GM23338 (cell line): ENCODE data around the gene TMEM237. TPM values are rescaled to one million over a fixed set of nuclear protein-coding genes. Genes with fewer than 3 reads are reported as not detected.

Experiments
- ATAC-seq: fragments of 200-7000 bp; cut with Tn5 transposase; 3 replicates; pipeline ENCODE4 v1.9.1; 2020
- DNase-seq: peaks from one replicate; pipeline ENCODE4 v3.0.0-alpha.2; 2015; ENCODE audit warnings: low spot score
- H2AFZ ChIP-seq: fragments of 200-600 bp; sonication (generic); 2 replicates; pipeline ENCODE4 v1.8.0; 2016; ENCODE audit warnings: antibody characterized with exemption, mild to moderate bottlenecking, moderate library complexity
- H3F3A ChIP-seq: fragments of 200-600 bp; sonication (generic); replicated peaks from 2 replicates; pipeline ENCODE4 v1.8.0; 2017; ENCODE audit warnings: antibody characterized with exemption, mixed run types, low read depth
- H3K27ac ChIP-seq: fragments of 200-600 bp; sonication (generic); 2 replicates; pipeline ENCODE4 v1.6.1; 2016; ENCODE audit warnings: low read depth
- H3K27me3 ChIP-seq: fragments of 200-600 bp; sonication (generic); 2 replicates; pipeline ENCODE4 v1.8.0; 2016; ENCODE audit warnings: mild to moderate bottlenecking, mixed run types, moderate library complexity; ENCODE audit not compliant: insufficient read depth
- H3K36me3 ChIP-seq: fragments of 200-600 bp; sonication (generic); 2 replicates; pipeline ENCODE4 v1.8.0; 2016; ENCODE audit warnings: mild to moderate bottlenecking; ENCODE audit not compliant: insufficient read depth
- H3K4me1 ChIP-seq: fragments of 200-600 bp; sonication (generic); 2 replicates; pipeline ENCODE4 v1.8.0; 2016; ENCODE audit warnings: mild to moderate bottlenecking, moderate library complexity; ENCODE audit not compliant: insufficient read depth
- H3K4me2 ChIP-seq: fragments of 200-600 bp; sonication (generic); 2 replicates; pipeline ENCODE4 v1.7.1; 2017; ENCODE audit warnings: mixed run types
- H3K4me3 ChIP-seq: fragments of 200-600 bp; sonication (generic); 2 replicates; pipeline ENCODE4 v1.6.1; 2016; ENCODE audit warnings: mixed run types
- H3K79me2 ChIP-seq: fragments of 200-600 bp; sonication (generic); replicated peaks from 2 replicates; pipeline ENCODE4 v1.8.0; 2017; ENCODE audit warnings: mild to moderate bottlenecking; ENCODE audit not compliant: insufficient read depth
- H3K9me2 ChIP-seq: fragments of 200-600 bp; sonication (generic); 2 replicates; pipeline ENCODE4 v1.8.0; 2017; ENCODE audit not compliant: insufficient read depth
- H4K20me1 ChIP-seq: fragments of 200-600 bp; sonication (generic); replicated peaks from 2 replicates; pipeline ENCODE4 v1.8.0; 2017; ENCODE audit warnings: mild to moderate bottlenecking; ENCODE audit not compliant: insufficient read depth
- H3K27ac Mint-ChIP-seq: 2 replicates; pipeline ENCODE4 v1.8.0; 2020; ENCODE audit warnings: inconsistent platforms, mild to moderate bottlenecking, moderate library complexity, mixed read lengths
- H3K27me3 Mint-ChIP-seq: 3 replicates; pipeline ENCODE4 v1.8.0; 2022; ENCODE audit warnings: low read depth, mild to moderate bottlenecking, moderate library complexity, mixed read lengths, inconsistent platforms; ENCODE audit not compliant: insufficient read depth, poor library complexity
- H3K36me3 Mint-ChIP-seq: 3 replicates; pipeline ENCODE4 v1.8.0; 2021; ENCODE audit warnings: low read depth, mild to moderate bottlenecking, inconsistent platforms, moderate library complexity, mixed read lengths
- H3K4me1 Mint-ChIP-seq: 3 replicates; pipeline ENCODE4 v1.8.0; 2020; ENCODE audit warnings: mild to moderate bottlenecking, inconsistent platforms, mixed read lengths
- H3K4me3 Mint-ChIP-seq: 3 replicates; pipeline ENCODE4 v1.8.0; 2021; ENCODE audit warnings: moderate library complexity, mild to moderate bottlenecking, inconsistent platforms, mixed read lengths
- H3K9me3 Mint-ChIP-seq: 3 replicates; pipeline ENCODE4 v1.8.0; 2020; ENCODE audit warnings: moderate library complexity, mild to moderate bottlenecking, inconsistent platforms, mixed read lengths
- EZH2 ChIP-seq: fragments of 200-600 bp; sonication (generic); IDR thresholded peaks from one replicate; pipeline ENCODE4 v1.8.0; 2017; ENCODE audit warnings: antibody characterized with exemption, mild to moderate bottlenecking, low read depth; ENCODE audit not compliant: unreplicated experiment
- EZH2phosphoT487 ChIP-seq: fragments of 200-600 bp; sonication (generic); IDR thresholded peaks from one replicate; pipeline ENCODE4 v1.8.1; 2018; ENCODE audit warnings: antibody characterized with exemption; ENCODE audit not compliant: unreplicated experiment
- polyA plus RNA-seq: library from polyadenylated mRNA; unstranded; fragments of >200 nt; fragmentation: Nextera tagmentation; extraction: Ambion mirVana; gene quantifications from 2 replicates; pipeline ENCODE4 v1.2.1, GENCODE V29; 2016
- total RNA-seq: library from RNA; depleted of rRNA; stranded (reverse); fragments of >200 nt; shearing (Covaris generic); gene quantifications from 2 replicates; pipeline ENCODE4 v1.2.3, GENCODE V29; 2014
- TF ChIP-seq, protein P1 (sequence below), 2 experiments: fragments of 200-600 bp in 1 of 2; sonication (generic) in 1 of 2; conservative IDR thresholded peaks; 2 replicates each; pipeline versions ENCODE4 v1.5.1 to v1.6.1; 2016 to 2017; ENCODE audit warnings: antibody characterized with exemption in 2 of 2, low read depth in 2 of 2, mild to moderate bottlenecking in 2 of 2, moderate library complexity in 1 of 2

The TMEM237 gene
- total and polyA plus RNA-seq, 2 experiments from 2014 or later = 42.0 to 48.9 TPM

DNA sequence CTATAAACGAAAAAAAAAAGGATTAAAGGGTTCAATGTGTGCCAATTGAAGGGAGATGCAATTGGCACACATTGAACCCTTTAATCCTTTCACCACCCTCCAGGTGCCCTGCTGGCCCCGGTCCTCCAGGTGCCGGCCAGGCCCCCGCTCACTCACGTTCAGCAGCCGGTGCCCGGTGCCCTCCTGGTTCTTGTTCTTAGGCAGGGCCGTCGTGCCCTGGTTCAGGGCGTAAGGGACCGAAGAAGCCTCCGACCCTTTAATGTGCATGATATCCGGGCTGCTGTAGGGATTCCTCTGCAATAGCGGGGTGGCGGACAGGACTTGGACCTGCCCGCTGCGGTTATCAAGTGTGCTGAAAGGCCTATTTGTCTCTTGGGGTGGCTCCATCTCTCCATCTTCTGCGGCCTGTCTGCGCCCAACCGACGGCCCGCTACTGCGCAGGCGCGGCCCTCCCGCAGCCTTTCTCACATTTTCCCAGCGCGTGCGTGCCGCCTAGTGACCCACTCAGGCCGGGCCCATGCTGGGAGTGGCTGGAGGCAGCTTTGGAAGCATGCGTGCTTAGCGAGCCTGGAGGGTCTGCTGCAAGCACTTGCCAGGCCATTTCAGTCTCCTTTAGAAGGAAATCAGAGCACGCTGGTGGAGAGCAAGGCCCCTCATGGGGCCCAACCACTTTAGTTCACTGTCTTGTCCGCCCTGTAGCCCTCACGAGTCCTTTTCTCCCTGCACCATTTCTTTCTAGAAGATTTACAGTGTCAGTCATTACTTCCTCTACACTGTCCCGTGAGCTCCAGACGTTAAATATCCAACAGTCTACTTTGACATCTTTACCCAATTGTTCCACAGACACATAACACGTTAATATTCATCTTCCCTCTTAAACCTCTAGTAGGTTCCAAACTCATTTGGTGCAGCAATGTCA, 24.3 kb downstream of the TMEM237 start:
- H3K27me3 Mint-ChIP-seq = peaks cover 1% of the 10 kb centered on the region
- Histone ChIP-seq H3K27ac (no peak overlapping the region), H2AFZ (peak overlapping the region; percentile 83), H3K27me3 (no peaks in the 10 kb centered on the region), H3K4me1 (no peaks in the 10 kb centered on the region), H3F3A (no peaks in the 10 kb centered on the region), H3K36me3 (peaks cover 3% of the 10 kb centered on the region; the same call in 1 of the 2 replicates), H4K20me1 (no peaks in the 10 kb centered on the region; the same call in 1 of the 2 replicates), H3K4me2 (peak overlapping the region; percentile 48; the same call in 1 of the 2 replicates), H3K79me2 (no peaks in the 10 kb centered on the region), H3K4me3 (peak overlapping the region; percentile 35; the same call in 1 of the 2 replicates), H3K9me2 (no peaks in the 10 kb centered on the region)
- H3K9me3 Mint-ChIP-seq = no peaks in the 10 kb centered on the region
- no peak for TF ChIP-seq EZH2phosphoT487
- TF ChIP-seq, protein P1, sequence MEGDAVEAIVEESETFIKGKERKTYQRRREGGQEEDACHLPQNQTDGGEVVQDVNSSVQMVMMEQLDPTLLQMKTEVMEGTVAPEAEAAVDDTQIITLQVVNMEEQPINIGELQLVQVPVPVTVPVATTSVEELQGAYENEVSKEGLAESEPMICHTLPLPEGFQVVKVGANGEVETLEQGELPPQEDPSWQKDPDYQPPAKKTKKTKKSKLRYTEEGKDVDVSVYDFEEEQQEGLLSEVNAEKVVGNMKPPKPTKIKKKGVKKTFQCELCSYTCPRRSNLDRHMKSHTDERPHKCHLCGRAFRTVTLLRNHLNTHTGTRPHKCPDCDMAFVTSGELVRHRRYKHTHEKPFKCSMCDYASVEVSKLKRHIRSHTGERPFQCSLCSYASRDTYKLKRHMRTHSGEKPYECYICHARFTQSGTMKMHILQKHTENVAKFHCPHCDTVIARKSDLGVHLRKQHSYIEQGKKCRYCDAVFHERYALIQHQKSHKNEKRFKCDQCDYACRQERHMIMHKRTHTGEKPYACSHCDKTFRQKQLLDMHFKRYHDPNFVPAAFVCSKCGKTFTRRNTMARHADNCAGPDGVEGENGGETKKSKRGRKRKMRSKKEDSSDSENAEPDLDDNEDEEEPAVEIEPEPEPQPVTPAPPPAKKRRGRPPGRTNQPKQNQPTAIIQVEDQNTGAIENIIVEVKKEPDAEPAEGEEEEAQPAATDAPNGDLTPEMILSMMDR (conservative IDR thresholded peaks at IDR 0.05; ENCODE audit: low read depth in 2 of 2) = peak; percentile 27 to 72
- DNase-seq = peak; percentile 77
- no peaks in the 10 kb centered on the region; the same call in 2 of the 3 replicates for H3K36me3 Mint-ChIP-seq
- H3K27ac Mint-ChIP-seq = no peak overlapping the region; the same call in 1 of the 2 replicates
- ATAC-seq = peak; percentile 97
- H3K4me1 Mint-ChIP-seq = no peaks in the 10 kb centered on the region
- H3K4me3 Mint-ChIP-seq = peak overlapping the region; percentile 19; the same call in 2 of the 3 replicates

GRCh38 chr2:201608021-201608420, 35.3 kb downstream of the TMEM237 start:
- no peak for ATAC-seq

More at GRCh38 chr2:201608021-201608420, 35.3 kb downstream of the TMEM237 start:
- Histone ChIP-seq H4K20me1 (no peaks in the 10 kb centered on the region), H3K79me2 (no peaks in the 10 kb centered on the region), H3K4me3 (no peak overlapping the region), H3K9me2 (no peaks in the 10 kb centered on the region), H3K27ac (no peak overlapping the region), H3F3A (no peaks in the 10 kb centered on the region), H3K27me3 (no peaks in the 10 kb centered on the region), H3K36me3 (no peaks in the 10 kb centered on the region), H3K4me2 (no peak overlapping the region), H2AFZ (no peak overlapping the region), H3K4me1 (no peaks in the 10 kb centered on the region)
- no peak for DNase-seq
- Mint-ChIP-seq H3K27me3 (no peaks in the 10 kb centered on the region), H3K4me1 (no peaks in the 10 kb centered on the region), H3K4me3 (no peak overlapping the region), H3K36me3 (peaks cover 10% of the 10 kb centered on the region; the same call in 2 of the 3 replicates), H3K9me3 (peaks cover 29% of the 10 kb centered on the region), H3K27ac (no peak overlapping the region)
- TF ChIP-seq EZH2phosphoT487 (no peak), EZH2 (no peak)
- TF ChIP-seq, protein P1 (conservative IDR thresholded peaks at IDR 0.05; ENCODE audit: low read depth in 2 of 2) = no peak
